Measurements from ENCODE around the gene ALPK1.

DNA sequence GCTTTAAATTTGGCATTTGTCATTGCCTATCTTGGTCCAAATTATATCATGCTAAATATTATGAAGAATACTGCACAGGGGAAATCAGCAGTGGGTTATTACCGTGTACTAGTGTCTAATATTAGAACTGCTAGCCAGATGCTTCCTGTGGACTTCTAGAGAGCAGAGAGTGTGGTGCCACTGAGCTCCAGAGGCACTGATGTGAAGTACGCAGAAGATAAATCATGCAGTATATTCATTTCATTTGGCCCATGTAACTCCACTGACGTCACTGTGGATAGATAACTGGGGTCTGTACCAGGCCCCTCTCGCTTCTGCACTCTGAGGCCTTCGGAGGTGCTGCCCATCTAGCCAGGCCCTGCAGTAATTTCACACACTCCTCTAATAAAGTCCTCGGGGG, 80.0 kb downstream of the ALPK1 start:
- TF ChIP-seq CTCF (IDR thresholded peaks at IDR 0.05 in 2 of 3, conservative IDR thresholded peaks at IDR 0.05 in 1 of 3; ENCODE audit: borderline replicate concordance in 1 of 3, insufficient read depth in 1 of 3, low read depth in 2 of 3, low read length in 2 of 3) (no peak), POLR2A (IDR thresholded peaks at IDR 0.05; ENCODE audit: borderline replicate concordance, extremely low read depth, insufficient read depth, insufficient read length) (no peak), RAD21 (IDR thresholded peaks at IDR 0.05; ENCODE audit: low read depth) (no peak), ZNF274 (IDR thresholded peaks at IDR 0.05; ENCODE audit: low read depth, low read length) (no peak), ELF1 (IDR thresholded peaks at IDR 0.05; ENCODE audit: borderline replicate concordance, low read depth) (no peak), FOSL1 (IDR thresholded peaks at IDR 0.05; ENCODE audit: low read depth) (no peak), YY1 (IDR thresholded peaks at IDR 0.05; ENCODE audit: extremely low read depth, insufficient replicate concordance, low read depth, low read length) (no peak)
